ENCODE measurements around the gene FAM219B. TPM values are rescaled to one million over a fixed set of nuclear protein-coding genes. Genes with fewer than 3 reads are reported as not detected.

The FAM219B gene
- total RNA-seq, 1 experiment from 2014 or later = 52.1 TPM

DNA sequence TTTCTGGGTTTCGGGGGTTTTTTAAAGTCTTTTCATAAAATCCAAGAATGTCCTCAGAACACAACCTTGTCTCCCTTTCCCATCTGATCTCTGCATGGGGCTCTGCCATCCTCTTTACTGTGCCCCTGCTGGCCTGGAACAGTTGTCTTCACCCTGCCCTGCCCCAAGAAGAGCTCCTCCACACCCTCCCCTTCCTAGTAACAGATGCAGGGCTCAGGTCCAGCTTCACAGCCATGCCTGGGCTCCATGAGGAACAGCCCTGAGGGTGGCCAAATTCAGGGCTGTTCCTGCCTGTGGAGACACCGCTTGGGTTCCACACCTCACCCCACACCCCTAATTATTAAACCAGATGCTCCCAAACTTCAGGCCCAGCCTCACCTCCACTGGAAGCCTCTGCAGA lies 50.8 kb downstream of the FAM219B start:
- peaks cover 19% of the 10 kb centered on the region for H3K36me3 ChIP-seq (replicated peaks; ENCODE audit: control insufficient read depth, insufficient read depth, low read length)
- H3K4me3 ChIP-seq (ENCODE audit: insufficient read depth, low read depth, low read length) = no peak overlapping the region
- H3K27me3 ChIP-seq (ENCODE audit: control insufficient read depth, insufficient read depth, low read length) = no peaks in the 10 kb centered on the region
- peak; percentile 33 for DNase-seq

DNA sequence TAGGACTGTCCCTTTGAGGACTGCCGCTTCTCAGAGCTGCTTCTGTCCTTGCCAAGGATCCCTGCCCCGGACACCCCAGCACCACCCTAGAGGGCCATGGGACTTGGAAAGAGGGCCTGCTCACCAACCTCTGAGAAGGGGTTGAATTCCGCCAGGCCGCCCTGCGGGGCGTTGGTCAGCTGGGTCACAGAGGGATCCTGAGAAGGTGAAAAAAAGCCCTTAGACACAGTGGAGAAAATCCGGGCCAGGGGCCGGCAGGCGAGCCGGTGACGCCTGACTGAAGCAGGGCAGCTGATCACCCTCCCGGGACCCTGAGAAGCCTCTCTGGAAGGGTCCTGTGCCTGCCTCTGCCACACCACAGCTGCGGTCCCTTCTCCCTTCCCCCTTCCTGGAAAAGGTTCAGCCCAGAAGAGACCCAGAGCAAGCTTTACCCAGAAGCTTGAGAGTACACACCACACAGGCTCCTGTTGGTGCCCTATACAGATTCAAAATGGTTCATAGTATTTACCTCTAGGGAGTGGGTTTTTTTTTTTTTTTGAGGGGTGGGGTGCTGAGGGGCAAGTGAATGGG lies 52.1 kb downstream of the FAM219B start:
- peaks cover 22% of the 10 kb centered on the region for H3K36me3 ChIP-seq (replicated peaks; ENCODE audit: control insufficient read depth, insufficient read depth, low read length)
- H3K4me3 ChIP-seq (ENCODE audit: insufficient read depth, low read depth, low read length) = no peak overlapping the region
- DNase-seq = peak; percentile 31
- H3K27me3 ChIP-seq (ENCODE audit: control insufficient read depth, insufficient read depth, low read length) = no peaks in the 10 kb centered on the region

DNA sequence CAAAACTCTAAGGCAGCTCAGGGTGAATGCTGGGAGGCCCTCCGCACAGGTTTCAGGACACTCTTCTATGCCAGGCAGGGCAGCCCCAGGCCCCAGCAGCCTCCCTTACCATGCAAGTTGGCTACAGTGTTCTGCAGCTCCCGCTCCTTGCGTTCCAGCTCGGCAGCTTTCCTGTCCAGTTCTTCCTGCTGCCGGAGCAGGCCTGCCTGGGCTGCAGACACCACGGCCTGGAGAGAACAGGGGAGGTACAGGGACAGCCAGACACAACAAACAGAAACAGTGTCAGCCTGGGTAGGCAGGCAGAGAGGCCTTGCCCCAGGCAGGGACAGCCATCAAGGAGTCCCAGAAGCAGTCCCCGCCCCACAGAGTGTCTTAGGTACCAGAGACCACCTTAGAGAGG lies 54.7 kb downstream of the FAM219B start:
- H3K27me3 ChIP-seq (ENCODE audit: control insufficient read depth, insufficient read depth, low read length) = no peaks in the 10 kb centered on the region
- peaks cover 26% of the 10 kb centered on the region for H3K36me3 ChIP-seq (replicated peaks; ENCODE audit: control insufficient read depth, insufficient read depth, low read length)
- no peak overlapping the region for H3K4me3 ChIP-seq (ENCODE audit: insufficient read depth, low read depth, low read length)
- no peak for DNase-seq

GRCh38 chr15:74850393-74850792 lies 56.3 kb downstream of the FAM219B start:
- DNase-seq = no peak
- no peak overlapping the region for H3K4me3 ChIP-seq (ENCODE audit: insufficient read depth, low read depth, low read length)
- H3K36me3 ChIP-seq (replicated peaks; ENCODE audit: control insufficient read depth, insufficient read depth, low read length) = peaks cover 29% of the 10 kb centered on the region
- H3K27me3 ChIP-seq (ENCODE audit: control insufficient read depth, insufficient read depth, low read length) = no peaks in the 10 kb centered on the region

Other genes starting within 250 kb of the FAM219B start
- gene EDC3, start 210.8 kb downstream of the FAM219B start, total RNA-seq (2014; rRNA removed; shearing (Covaris generic)) = 9.4 and 9.7 TPM in 2 replicates
- 0.45 and 0.78 TPM in 2 replicates for gene CYP1A1, start 181.3 kb downstream of the FAM219B start, total RNA-seq (2014; rRNA removed; shearing (Covaris generic))
- gene CYP1A2, start 158.0 kb downstream of the FAM219B start, total RNA-seq (2014; rRNA removed; shearing (Covaris generic)) = not detected in 2 replicates
- gene CSK, start 124.8 kb downstream of the FAM219B start, total RNA-seq (2014; rRNA removed; shearing (Covaris generic)) = 31.8 and 34.8 TPM in 2 replicates
- not detected in 2 replicates for gene LMAN1L, start 94.0 kb downstream of the FAM219B start, total RNA-seq (2014; rRNA removed; shearing (Covaris generic))
- gene CPLX3, start 80.2 kb downstream of the FAM219B start, total RNA-seq (2014; rRNA removed; shearing (Covaris generic)) = 0.03 TPM in 1 of 2 replicates, not detected in the other
- gene ULK3, start 63.7 kb downstream of the FAM219B start, total RNA-seq (2014; rRNA removed; shearing (Covaris generic)) = 20.9 and 30.4 TPM in 2 replicates
- gene SCAMP2, start 33.5 kb downstream of the FAM219B start, total RNA-seq (2014; rRNA removed; shearing (Covaris generic)) = 20.8 and 22.6 TPM in 2 replicates
- gene MPI, start 16.8 kb downstream of the FAM219B start, total RNA-seq (2014; rRNA removed; shearing (Covaris generic)) = 50.9 and 64.7 TPM in 2 replicates
- 154 and 185 TPM in 2 replicates for gene COX5A, start 31.2 kb upstream of the FAM219B start, total RNA-seq (2014; rRNA removed; shearing (Covaris generic))
- 40.0 and 40.3 TPM in 2 replicates for gene RPP25, start 49.9 kb upstream of the FAM219B start, total RNA-seq (2014; rRNA removed; shearing (Covaris generic))
- gene SCAMP5, start 88.7 kb upstream of the FAM219B start, total RNA-seq (2014; rRNA removed; shearing (Covaris generic)) = 17.7 and 23.0 TPM in 2 replicates
- 34.4 and 35.2 TPM in 2 replicates for gene PPCDC, start 116.7 kb upstream of the FAM219B start, total RNA-seq (2014; rRNA removed; shearing (Covaris generic))